NOMO-1 treated with dmso at 0.1 percent for 144 hours (cell line): ENCODE results near the gene ARSG.
A peak's percentile ranks its signal among the peaks of the same experiment; 100 is the strongest.
"Not testable (repeated sequence)": the region's sequence is repeated elsewhere in the genome, so short reads cannot be mapped to it uniquely, and the experiment has no call there.

Experiments used
- DNase-seq: peaks from one replicate; lab custom pipeline; 2025; ENCODE audit not compliant: unreplicated experiment; lab: John Stamatoyannopoulos, UW

Gene ARSG

DNA sequence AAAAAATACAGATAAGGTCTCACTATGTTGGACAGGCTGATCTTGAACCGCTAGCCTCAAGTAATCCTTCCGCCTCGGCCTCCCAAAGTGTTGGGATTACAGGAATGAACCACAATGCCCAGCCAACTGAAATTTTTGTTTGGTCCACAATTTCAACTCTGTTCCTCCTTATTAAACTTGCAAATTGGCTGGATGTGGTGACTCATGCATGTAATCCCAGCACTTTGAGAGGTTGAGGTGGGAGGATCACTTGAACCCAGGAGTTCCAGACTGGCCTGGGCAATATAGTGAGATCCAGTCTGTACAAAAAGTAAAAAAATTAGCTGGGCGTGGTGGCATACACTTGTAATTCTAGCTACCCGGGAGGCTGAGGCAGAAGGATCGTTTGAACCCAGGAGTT, 13.4 kb downstream of the ARSG start:
- no peak for DNase-seq

DNA sequence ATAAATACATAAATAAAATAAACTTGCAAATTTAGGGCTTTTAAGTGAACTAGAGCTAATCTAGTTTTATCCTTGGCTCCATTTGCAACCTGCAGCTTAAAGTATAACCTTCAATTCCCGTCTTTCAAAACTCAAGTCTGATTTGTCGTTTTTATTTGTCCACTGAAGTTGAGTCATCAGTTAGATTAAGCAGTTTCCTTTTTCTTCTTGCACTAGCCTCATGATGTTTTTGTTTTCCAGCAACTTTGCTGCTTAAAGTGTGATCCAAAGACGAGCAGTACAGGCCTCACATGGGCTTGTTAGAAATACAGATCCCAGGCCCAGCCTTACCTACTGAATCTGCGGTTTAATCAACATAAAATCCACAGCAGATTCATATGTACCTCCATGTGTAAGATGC, 13.8 kb downstream of the ARSG start:
- peak; percentile 20 for DNase-seq

GRCh38 chr17:68306819-68307218, 15.5 kb downstream of the ARSG start:
- DNase-seq, result no peak

GRCh38 chr17:68307443-68307842, 16.1 kb downstream of the ARSG start:
- no peak for DNase-seq

DNA sequence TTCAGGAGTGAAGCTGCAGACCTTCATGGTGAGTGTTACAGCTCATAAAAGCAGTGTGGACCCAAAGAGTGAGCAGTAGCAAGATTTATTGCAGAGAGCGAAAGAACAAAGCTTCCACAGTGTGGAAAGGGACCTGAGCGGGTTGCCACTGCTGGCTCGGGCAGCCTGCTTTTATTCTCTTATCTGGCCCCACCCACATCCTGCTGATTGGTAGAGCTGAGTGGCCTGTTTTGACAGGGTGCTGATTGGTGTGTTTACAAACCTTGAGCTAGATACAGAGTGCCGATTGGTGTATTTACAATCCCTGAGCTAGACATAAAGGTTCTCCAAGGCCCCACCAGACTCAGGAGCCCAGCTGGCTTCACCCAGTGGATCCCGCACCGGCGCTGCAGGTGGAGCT, 17.2 kb downstream of the ARSG start:
- DNase-seq, result not testable (repeated sequence)

DNA sequence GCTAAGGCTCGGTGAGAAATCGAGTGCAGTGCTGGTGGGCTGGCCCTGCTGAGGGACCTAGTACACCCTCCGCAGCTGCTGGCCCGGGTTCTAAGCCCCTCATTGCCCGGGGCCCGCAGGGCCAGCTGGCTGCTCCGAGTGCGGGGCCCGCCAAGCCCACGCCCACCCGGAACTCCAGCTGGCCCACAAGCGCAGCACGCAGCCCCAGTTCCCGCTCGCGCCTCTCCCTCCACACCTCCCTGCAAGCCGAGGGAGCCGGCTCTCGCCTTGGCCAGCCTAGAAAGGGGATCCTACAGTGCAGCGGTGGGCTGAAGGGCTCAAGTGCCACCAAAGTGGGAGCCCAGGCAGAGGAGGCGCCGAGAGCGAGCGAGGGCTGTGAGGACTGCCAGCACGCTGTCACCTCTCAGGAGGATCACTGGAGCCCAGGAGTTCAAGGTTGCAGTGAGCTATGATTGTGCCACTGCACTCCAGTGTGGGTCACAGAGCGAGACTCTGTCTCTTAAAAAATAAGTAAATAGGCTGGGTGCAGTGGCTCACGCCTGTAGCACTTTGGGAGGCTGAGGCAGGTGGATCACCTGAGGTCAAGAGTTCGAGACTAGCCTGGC, 17.9 kb downstream of the ARSG start:
- DNase-seq, result not testable (repeated sequence)

- no peak for DNase-seq
Measured at GRCh38 chr17:68310152-68310551, 18.9 kb downstream of the ARSG start.

- peak; percentile 76 for DNase-seq
Measured at GRCh38 chr17:68314916-68315535, 23.7 kb downstream of the ARSG start.

DNA sequence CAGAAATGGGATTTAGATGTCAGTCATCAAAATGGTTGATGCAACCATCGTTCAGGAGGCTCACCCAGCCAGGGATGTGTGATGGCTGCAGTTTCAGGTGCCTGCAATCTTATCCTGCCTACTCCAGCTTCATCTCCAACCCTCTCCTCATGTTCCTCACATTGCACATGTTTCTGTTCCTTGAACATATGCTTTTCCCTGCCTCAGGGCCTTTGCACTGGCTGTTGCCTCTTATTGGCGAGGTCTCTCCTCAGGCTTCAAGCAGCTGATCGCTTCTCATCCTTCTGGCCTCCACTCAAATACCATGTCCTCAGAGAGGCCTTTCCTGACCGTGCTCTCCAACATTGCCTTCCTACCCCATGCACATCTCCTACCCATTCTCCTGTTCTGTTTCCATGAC, 24.6 kb downstream of the ARSG start:
- DNase-seq, result no peak

GRCh38 chr17:68317458-68317857, 26.2 kb downstream of the ARSG start:
- DNase-seq, result no peak

DNA sequence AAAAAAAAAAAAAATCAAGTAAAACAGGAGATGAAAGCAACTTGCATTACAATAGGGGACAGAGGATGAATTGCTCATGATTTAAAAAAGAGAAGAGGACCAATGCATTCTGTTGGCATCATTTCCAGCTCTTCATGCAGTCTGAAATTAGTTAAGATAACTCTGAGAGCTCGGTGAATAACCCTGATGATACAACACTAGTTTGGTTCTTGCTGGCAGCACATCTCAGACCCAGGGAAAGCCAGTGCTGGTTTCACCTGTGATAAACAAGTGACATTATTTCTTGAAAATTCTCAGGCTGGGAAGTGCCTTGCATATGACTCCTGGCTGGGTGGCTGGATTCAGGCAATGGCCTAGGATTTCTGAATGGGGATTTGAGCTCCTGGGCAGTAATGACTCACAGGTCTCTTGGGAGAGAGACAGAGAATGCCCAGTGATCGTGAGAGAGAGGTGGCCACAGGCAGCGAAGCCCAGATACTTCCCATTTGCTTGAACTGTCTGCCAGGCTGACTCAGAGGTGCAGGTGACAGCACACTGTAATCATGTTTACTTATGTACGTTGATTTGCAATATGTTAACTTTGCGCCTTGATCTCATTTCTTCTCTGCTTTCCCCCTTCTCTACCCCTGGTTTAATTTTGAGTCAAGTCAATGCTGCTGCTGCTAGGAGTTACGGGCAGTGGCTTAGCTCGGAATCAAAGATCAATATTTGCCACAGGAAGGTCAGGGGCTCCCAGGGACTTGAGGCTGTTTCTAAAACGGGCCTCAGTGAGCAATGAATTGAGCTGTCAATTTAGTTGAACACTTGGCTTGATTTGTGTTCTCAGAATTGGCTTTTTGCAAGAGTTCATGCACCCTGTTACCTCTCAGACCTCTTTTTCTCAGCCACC, 27.1 kb downstream of the ARSG start:
- DNase-seq, result peak; percentile 32

DNA sequence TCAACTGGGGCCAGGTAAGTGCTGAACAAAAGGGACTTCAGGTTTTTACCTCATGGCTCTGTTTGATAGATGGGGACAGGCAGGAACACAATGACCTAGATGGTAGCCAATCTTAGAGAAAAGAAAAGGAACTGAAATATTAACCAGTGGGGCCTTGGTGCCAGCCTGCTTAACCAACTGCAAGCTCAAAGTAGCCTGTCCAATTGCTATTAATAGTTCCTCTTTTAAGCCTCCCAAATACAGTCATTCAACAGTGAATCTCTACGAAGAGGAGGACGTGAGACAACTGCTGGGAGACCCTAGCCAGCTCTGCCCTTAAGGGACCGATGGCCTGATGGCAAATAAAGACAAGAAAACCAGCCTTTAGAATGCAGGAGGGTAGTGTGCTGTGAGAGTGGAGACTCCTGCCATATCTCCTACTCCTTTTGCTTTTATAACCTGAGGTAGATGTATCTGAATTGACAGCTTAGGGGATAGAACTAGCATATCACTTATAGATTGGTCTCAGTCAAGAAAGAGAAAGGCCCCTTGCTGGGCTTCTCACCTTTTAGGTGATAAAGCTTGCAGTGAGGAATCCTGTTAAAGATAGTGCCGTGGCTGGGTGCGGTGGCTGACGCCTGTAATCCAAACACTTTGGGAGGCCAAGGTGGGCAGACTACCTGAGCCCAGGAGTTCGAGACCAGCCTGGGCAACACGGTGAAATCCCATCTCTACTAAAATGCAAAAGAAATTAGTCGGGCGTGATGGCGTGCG, 28.3 kb downstream of the ARSG start:
- peak; percentile 62 for DNase-seq

- no peak for DNase-seq
Measured at GRCh38 chr17:68320311-68320865, 29.1 kb downstream of the ARSG start.

DNA sequence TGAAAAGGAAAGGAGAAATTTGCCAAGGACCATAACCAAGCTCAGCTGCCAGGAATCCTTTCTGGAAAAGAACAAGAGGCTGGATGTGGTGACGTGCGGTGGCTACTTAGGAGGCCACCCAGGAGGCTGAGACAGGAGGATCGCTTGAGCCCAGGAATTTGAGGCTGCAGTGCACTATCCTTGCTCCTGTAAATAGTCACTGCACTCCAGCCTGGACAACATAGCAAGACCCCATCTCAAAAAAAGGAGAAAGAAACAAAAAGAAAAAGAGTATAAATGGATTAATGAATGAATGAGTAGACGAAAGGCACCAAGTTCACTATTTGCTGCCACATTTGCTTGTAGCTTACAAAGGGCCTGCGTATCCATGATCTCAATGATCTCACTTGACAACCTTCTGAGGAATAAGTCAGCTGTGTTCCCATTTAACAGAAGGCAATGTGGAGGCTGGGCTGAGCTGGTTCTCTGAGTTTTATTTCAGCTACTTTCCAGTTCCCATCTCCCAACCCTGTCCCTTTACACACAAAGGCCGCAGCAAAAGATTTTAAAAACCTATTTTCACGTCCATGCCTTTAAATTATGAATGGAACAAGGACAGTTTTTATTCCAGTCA, 29.8 kb downstream of the ARSG start:
- no peak for DNase-seq

GRCh38 chr17:68321556-68321954, 30.3 kb downstream of the ARSG start:
- DNase-seq, result no peak

DNA sequence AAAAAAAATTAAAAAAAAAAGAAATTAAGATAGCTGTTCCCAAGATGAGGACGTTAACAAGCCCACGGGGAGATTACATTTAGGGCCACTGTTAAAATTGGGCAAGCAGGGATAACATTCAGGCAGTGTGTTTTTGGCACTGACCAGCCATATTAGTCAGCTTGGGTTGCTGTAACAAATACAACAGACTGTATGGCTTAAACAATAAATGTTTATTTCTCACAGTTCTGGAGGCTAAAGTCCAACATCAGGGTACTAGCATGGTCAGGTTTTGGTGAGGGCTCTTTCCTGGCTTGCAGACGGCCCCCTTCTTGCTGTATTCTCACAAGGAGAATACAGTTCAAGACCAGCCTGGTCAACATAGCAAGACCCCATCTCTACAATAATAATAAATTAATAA, 31.3 kb downstream of the ARSG start:
- no peak for DNase-seq

GRCh38 chr17:68324114-68324513, 32.8 kb downstream of the ARSG start:
- DNase-seq, result no peak

- DNase-seq, result no peak
Measured at GRCh38 chr17:68324654-68325336, 33.5 kb downstream of the ARSG start.

- DNase-seq, result no peak
Measured at GRCh38 chr17:68325961-68326360, 34.7 kb downstream of the ARSG start.

- no peak for DNase-seq
Measured at GRCh38 chr17:68326681-68327080, 35.4 kb downstream of the ARSG start.
